Limb (tissue), 2 donors: Measurements from ENCODE around the gene NEU4.
"Not testable (repeated sequence)": the region's sequence is repeated elsewhere in the genome, so short reads cannot be mapped to it uniquely, and the experiment has no call there.

Experiments used
- DNase-seq, 2 donors: peaks; one replicate each; pipeline ENCODE4 v3.0.0-alpha.2; 2016; ENCODE audit errors: extremely low spot score in 2 of 2

Gene NEU4

GRCh38 chr2:241798631-241799521 lies 10.1 kb upstream of the NEU4 start:
- no peak for DNase-seq

DNA sequence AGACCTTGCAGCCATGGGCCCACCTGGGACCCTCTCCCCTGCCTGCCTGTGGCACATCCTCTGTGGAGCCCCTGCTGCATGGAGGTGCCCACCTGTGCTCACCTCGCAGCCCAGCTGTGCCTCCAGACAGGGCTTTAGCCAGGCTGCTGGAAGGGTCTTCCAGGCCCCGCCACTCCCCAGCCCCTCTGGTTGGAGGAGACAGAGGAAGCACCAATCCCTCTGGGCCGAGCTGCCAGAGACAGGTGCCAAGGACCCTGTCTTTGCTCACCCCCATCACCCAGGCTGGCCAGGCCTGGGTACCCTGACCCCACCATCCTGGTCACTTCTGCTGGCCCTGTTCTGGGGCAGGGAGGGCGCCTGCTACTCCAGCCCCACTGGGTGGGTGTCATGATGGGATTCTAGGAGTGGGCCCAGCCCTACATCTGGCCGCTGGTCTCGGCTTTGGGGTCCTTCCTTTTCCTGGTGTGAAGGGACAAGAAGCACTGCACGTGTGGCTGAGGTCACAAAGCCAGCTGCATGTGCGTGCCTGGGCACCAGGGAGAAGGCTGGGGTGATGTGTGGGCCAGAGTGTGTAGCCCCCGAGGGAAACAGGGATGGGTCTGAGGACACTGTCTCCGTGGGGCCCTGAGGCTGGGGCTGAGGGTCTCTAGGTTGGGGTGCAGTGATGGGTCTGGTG lies 9.3 kb upstream of the NEU4 start:
- DNase-seq = no peak

DNA sequence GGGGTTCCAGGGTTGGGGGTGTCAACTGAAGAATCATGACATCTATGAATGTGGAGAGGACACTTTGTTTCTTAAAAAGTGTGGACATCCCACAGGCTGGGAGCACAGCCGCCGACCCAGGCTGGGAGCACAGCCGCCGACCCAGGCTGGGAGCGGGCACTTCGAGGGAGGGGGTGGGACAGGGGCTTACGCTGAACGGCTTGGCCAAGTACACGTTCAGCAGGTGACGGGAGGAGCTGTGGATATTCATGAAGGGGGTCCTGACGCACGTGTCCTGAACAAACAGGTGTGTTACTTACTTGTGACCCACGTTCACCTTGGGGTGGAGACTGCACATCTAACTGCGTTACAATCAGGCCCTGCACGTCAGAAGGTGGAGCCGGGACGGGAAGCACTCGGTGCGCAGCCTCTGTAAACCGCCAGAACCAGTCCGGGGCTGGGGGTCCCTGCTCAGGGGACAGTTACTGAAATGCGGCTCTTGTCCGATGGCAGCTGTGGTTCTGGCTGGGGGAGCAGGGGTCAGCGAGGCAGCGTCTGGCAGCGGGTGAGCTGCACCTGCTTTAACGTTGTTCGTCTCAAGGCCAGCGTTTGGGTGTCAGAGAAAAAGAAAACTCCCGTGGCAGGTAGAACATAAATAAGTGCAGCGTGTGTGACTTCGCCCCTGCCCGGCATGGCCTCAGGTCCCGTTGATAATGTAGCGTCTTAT lies 8.6 kb upstream of the NEU4 start:
- not testable (repeated sequence) for DNase-seq

DNA sequence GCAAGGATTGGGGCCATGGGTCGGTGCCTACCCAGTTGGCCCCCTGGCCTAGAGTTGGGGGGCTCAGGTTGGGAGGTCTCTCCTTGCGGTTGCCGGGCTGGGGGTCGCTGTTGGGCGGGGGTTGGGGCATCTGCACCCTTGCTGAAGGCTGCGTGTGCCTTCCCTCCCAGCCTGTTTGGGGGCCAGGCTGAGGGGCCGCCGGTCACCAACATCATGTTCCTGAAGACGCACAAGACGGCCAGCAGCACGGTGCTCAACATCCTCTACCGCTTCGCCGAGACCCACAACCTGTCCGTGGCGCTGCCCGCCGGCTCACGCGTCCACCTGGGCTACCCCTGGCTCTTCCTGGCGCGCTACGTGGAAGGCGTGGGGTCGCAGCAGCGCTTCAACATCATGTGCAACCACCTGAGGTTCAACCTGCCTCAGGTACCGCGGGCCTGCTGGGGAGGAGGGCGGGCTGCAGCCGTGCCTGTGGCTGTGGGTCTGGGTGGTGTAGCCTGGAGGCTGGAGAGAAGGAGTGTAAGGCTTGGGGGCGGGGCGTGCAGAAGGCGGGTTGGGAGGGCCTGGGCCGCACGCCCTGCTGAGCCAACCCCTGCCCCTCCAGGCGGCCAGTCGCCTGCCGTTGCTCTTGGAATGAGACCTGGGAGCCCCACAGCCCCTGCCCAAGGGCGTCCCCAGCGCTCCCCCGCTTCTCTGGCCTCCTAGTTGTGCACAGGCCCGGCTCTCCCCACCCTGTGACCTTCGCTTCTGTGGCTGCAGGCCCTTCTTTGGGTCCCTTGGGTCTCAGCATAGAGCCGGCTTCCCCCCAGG lies 7.2 kb upstream of the NEU4 start:
- peak in 1 of 2 donors; percentile 31 for DNase-seq

GRCh38 chr2:241802421-241803318 lies 6.3 kb upstream of the NEU4 start:
- peak in 1 of 2 donors; percentile 28 for DNase-seq

- DNase-seq = peak; percentile 76 to 82
Observed at GRCh38 chr2:241803387-241804325, 5.3 kb upstream of the NEU4 start.

GRCh38 chr2:241804326-241805229 lies 4.4 kb upstream of the NEU4 start:
- peak in 1 of 2 donors; percentile 46 for DNase-seq

DNA sequence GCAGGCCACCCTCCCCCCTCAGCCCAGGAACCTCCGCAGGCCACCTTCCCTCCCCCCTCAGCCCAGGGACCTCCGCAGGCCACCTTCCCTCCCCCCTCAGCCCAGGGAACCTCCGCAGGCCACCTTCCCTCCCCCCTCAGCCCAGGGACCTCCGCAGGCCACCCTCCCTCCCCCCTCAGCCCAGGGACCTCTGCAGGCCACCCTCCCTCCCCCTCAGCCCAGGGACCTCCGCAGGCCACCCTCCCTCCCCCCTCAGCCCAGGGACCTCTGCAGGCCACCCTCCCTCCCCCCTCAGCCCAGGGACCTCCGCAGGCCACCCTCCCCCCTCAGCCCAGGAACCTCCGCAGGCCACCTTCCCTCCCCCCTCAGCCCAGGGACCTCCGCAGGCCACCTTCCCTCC lies 2.8 kb upstream of the NEU4 start:
- not testable (repeated sequence) for DNase-seq

DNA sequence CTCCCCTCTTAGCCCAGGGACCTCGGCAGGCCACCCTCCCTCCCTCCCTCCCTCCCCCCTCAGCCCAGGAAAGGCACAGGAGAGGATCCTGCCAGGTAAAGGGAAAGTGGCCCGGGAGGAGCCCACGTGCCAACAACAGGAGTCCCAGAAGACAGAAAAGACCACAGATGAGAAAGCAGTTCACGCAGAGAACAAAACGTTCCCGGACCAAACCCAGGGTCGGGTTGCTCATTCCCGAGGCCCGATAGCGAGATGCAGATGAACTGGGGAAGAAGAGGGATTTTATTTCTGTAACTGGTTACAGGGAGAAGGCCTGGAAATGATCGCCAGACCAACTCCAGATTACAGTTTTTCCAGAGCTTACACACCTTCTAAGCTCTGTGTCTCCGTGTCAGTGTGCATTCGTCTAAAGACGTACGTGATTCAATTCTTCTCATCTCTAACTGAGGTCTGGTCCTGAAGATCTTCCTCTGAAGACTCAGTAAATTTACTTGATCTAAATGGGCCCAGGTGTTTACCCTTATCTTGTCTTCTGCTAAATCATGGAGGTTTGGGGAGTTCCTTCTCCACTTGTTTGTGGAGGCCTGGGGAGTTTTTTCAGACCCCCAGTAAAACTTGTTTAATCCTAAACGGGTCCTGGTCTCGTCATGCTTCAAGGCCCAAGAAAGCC lies 807 bp upstream of the NEU4 start:
- peak in 1 of 2 donors; percentile 26 for DNase-seq

DNA sequence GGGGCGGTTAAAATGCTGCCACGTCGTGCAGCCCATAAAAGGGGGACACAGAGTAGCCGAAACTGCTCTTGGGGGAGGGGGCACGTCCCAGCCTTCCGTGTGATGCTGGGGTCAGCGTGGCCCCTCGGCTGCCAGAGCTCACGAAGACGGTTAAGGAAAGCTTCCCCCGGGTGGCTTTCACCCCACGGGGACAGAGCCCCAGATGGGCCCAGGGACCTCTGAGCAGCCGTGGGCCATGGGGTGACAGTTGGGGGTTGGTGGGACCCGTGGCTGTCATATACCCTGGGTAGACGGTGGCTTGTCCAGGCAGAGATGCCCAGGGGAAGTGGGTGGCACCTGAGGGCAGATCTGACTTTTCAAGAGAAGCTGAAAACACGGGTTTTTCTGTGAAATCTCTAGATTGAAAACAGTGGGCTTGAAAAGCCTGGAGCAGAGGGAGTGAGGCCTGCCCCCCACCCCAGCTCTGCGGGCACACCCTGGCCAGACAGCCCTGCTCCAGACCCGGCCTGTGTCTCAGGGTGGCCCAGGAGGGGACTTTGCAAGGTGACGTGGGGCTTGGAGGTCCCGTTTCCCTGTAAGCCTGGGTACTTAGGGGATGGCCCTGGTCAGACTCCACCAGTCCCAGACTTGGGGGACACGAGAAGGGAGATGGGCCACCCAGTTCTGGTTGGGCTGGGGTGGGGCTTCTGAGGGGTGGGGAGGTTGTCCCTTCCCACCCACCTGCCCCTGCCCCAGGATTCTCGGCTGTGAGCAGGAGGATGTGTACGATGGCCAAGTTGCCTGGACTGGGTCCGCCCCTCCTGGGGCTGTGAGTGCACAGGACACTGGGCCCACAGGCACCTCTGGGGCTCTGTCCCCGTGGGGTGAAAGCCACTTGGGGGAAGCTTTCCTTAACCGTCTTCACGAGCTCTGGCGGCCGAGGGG lies 652 bp downstream of the NEU4 start:
- DNase-seq = peak in 1 of 2 donors; percentile 29

DNA sequence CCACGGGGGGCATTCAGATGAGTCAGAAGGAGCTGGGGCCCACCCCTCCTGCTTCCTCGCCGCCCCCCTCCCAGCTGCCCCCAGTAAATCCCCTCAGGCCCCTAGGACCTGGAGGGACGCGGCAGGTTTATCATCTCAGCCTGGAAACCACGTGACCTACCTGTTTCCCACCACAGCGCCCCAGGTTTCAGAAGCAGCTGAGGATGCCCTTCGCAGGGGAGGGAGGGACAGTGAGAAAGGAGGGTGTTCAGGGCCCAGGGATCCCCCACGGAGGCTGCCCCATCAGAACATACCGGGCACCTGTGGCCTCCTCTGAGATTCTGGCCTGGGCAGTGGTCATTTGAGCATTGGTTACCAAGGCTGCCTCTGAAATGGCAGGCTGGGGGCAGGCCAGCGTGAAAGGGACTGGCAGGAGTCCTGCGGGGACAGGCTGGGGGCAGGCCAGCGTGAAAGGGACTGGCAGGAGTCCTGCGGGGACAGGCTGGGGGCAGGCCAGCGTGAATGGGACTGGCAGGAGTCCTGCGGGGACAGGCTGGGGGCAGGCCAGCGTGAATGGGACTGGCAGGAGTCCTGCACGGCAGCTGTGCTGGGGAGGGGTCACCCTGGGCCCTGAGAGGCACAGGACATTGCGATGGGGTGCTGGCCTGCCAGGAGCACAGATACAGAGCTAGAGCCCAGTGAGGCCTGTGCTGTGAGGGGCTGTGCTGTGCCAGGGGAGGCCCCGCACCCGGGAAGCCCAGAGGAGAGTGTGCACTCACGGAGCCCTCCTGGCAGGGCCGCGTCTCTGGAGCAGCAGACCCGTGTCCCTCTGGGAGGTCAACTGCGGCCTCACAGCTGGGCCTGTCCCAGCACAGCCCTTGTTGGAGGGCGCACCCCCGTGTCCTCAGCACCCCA lies 1.6 kb downstream of the NEU4 start:
- peak in 1 of 2 donors; percentile 26 for DNase-seq

DNA sequence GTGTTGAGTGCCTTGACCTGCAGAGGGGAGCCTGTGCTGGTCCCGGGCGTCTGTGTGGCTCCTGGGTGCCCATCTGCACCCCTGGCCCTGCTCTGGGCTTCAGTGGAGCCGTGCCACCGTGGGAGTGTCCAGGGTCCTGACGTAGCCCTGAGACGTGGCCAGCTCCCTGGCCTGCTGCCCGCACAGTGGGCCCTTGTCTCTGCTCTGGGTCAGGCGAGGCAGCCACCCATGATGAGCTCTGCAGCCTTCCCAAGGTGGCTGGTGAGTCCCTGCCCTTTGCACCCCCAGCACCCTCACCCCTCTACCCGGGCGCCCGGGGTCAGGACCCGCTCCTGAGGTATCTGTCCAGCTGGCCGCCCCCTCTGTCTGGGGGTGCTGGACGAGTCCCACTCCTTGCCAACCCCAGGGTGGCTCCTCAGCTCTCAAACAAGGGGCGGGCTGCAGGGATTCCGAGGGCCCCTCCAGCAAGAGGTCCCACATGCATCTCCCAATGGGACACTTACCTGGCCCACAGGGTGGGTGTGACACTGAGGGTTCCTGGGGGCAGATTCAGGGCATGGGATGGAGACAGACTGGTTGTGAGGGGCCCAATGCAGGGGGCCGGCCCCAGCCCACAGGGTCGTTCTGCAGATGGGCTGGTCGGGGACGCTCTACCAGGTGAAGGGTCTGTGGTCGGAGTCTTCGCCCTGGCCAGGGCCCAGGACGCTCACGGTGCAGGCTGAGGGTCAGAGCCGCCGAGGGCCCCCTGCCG lies 2.4 kb downstream of the NEU4 start:
- DNase-seq = no peak

GRCh38 chr2:241811952-241812729 lies 3.1 kb downstream of the NEU4 start:
- DNase-seq = no peak
